Lower leg skin (tissue), 3 donors: ENCODE results near the gene AKAP5.

Experiments used
- CTCF ChIP-seq, 3 donors: fragments of 450-650 bp; IDR thresholded peaks; one replicate each; pipeline ENCODE4 v1.5.1; 2016; ENCODE audit warnings: antibody characterized with exemption in 3 of 3, mild to moderate bottlenecking in 3 of 3, moderate library complexity in 2 of 3
- POLR2A ChIP-seq, 2 donors: fragments of 450-650 bp; IDR thresholded peaks; one replicate each; pipeline ENCODE4 v1.6.1; 2016 to 2017; ENCODE audit warnings: antibody characterized with exemption in 2 of 2, mild to moderate bottlenecking in 1 of 2, moderate library complexity in 1 of 2

GRCh38 chr14:64502887-64503433 is 37.7 kb downstream of the AKAP5 start:
- TF ChIP-seq CTCF (IDR thresholded peaks at IDR 0.05) (no peak), POLR2A (IDR thresholded peaks at IDR 0.05) (no peak)
